Measurements from ENCODE around the gene JARID2.

DNA sequence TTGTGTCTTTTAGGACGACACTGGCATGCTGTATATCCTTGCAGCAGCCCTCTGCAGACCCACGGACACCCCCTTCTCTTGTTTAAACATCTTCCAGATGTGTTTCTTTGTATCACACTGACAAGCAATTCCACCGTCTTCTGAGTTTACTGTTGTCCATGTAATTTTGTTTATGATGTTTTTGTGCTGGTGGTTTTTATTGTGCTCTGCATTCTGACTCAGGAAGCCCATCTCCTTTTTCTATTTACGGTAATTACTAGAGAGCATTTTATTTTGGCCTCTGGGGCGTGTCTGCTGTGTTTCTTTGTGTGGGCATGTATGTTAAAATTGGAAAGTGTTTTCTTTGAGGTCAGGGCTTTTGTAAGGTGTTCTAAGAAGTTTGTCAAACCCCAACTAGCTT, 111.9 kb downstream of the JARID2 start:
- TF ChIP-seq, protein P1, sequence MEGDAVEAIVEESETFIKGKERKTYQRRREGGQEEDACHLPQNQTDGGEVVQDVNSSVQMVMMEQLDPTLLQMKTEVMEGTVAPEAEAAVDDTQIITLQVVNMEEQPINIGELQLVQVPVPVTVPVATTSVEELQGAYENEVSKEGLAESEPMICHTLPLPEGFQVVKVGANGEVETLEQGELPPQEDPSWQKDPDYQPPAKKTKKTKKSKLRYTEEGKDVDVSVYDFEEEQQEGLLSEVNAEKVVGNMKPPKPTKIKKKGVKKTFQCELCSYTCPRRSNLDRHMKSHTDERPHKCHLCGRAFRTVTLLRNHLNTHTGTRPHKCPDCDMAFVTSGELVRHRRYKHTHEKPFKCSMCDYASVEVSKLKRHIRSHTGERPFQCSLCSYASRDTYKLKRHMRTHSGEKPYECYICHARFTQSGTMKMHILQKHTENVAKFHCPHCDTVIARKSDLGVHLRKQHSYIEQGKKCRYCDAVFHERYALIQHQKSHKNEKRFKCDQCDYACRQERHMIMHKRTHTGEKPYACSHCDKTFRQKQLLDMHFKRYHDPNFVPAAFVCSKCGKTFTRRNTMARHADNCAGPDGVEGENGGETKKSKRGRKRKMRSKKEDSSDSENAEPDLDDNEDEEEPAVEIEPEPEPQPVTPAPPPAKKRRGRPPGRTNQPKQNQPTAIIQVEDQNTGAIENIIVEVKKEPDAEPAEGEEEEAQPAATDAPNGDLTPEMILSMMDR (IDR thresholded peaks at IDR 0.05) = no peak
- no peak for TF ChIP-seq SIN3A (IDR thresholded peaks at IDR 0.05; ENCODE audit: borderline replicate concordance, insufficient read depth, low read depth, low read length)
- no peak for TF ChIP-seq POLR2AphosphoS5 (IDR thresholded peaks at IDR 0.05; ENCODE audit: low read depth, low read length)
- TF ChIP-seq REST (IDR thresholded peaks at IDR 0.05; ENCODE audit: insufficient read depth in 1 of 2, low read depth in 2 of 2, low read length in 1 of 2) = no peak
